HuH-7.5 (cell line): ENCODE results near the gene NGEF.

ENCODE experiments used
- DNase-seq: peaks from one replicate; pipeline ENCODE4 v3.0.0; 2011; ENCODE audit warnings: low spot score

NGEF gene

DNA sequence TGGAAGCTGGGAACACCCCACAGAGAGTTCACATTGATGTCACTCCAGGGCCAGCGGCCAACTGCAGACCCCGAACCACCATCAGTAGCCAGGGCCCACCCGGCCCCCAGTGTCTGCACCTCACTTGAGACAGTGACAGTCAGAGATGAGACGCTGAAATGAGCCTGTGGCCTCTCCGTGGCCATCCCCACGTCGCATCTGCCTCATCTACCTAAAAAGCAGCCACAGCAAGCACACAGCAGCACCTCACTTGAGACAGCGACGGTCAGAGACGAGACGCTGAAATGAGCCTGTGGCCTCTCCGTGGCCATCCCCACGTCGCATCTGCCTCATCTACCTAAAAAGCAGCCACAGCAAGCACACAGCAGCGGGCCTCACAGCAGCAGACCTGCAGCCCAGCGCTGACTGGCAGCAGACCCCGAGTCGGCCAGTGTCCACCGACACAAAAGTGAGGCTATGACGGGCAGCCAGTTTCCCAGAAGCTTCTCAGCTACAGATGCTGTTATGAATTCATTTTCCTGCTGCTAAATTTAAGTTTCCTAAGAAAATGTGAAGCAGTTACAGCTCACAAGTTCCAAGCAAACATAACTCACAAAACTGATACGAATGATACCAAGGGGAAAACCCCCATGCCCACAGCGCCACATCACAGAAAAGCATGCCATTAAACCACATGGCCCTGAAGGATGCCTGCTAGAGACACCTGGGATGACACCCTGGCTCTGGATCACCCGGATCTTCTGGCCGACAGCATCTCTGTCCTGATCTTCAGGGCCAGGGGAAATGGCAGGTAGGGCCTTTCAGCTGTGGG lies 115.3 kb downstream of the NGEF start:
- DNase-seq: no peak

DNA sequence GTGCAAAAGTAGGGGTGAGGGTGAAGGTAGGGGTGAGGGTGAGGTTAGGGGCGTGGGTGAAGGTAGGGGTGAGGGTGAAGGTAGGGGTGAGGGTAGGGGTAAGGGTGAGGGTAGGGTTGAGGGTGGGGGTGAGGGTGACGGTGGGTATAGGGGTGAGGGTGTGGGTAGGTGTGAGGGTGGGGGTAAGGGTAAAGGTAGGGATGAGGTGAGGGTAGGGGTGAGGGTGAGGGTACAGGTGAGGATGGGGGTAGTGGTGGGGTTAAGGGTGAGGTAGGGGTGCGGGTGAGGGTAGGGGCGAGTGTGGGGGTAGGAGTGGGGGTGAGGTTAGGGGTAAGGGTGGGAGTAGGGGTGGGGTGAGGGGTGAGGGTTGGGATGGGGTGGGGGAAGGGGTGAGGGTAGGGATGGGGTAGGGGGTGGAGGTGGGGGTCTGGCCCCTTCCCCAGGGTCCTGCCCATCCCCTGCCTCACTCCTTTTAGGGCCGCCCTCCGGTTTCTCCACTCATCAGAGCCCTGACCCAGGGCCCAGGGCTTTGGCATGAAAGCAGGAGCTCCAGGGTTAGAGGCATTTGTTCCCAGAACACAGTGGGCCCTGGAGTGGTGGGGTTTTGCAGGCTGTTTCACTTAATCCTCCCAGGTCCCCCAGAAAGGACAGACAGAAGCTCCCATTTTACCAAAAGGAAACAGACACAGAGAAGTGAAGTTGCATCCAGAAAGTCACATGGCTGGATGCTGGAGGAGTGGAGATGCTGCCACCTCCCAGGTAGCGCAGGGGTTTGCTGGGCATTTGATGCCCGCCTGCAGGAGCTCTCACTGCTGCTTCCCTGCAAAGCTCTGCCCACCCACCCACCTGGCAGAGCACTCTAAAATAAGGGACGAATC lies 116.1 kb downstream of the NGEF start:
- no peak for DNase-seq

DNA sequence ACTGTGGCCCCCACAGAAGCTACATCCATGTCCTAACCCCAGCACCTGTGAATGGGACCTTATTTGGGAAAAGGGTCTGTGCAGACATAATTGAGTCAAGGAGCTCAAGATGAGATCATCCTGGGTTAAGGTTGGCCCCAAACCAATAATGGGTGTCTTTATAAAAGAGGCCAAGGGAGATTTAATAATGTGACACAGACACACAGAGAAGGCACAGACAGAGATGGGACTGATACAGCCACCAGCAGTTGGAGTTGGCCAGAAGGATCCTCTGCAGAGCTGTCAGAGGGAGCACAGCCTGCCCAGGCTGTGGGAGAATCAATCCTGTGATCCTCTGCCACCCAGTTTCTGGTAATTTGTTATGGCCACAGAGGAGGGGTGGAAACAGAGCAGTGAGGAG lies 116.9 kb downstream of the NGEF start:
- DNase-seq: no peak

DNA sequence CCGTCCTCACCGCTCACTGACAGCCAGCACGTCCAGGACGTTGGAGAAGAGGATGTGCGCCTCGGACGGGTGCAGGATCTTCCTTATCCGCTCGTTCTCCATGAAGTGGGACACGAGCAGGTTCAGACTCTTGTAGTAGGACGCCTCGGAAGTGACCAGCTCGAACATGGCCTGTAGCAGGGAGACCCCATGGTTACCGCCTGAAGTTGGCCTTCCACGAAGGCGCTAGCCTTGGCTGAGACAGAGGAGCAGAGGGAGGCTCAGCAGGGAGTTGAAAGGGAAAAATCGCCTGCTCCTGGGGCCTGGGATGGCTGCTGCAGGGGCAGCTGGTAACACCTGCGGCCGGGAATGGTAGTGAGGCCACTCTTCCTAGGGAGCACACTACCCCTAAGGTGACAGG lies 118.3 kb downstream of the NGEF start:
- no peak for DNase-seq

DNA sequence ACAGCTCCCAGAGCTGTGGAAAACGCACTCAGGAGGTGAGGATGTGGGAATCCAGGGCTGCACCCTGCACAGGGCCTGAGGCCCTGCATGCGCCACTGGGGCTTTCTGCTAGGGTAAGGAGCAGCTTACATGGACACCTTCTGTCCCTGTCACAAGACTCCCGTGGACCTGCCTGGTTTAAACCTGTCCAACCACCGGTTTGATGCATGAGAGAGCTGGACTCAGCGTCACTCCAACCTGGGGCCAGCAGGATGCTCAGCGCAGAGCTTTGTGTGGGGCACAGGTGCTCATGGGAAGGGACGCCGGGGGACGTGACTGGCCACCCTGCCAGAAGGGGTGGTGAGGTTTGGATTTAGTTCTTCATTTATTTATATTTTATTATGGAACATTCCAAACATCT lies 118.8 kb downstream of the NGEF start:
- no peak for DNase-seq

DNA sequence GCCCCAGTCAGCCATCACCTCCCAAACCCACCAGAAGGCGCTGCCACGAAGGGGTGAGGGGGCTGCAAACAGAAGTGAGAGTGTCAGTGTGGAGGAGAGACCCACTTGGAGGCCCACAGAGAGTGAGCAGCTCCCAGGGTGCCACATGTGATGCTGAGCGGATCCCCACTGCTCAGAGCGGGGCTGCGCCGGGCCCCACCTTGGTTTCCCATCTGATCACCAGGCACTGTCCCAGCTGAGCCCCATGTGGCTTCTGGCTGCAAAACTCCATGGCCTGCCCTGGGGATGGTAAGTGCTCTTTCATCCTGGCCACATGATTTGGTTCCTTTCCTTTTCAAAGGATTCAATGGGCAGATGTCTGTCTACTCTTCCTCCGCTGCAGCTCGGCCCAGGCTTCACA lies 119.2 kb downstream of the NGEF start:
- DNase-seq: no peak

DNA sequence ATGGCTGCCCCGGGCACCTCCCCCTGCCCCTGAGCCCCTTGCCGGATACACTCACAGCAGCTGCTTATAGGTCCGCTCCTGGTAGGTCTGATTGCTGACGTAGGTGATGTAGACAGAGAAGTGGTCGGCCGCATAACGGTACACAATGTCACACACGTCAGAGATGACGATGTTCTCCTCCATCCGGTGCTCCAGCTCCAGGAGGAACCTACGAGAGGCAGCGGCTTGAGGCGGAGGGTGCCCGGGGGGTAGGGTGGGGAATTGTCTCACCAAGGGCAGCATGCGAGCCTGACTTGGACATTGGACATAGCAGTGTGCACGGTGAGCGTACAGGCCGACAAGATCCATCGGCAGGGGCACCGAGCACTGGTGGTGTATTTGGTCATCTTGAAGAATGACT lies 120.2 kb downstream of the NGEF start:
- no peak for DNase-seq

DNA sequence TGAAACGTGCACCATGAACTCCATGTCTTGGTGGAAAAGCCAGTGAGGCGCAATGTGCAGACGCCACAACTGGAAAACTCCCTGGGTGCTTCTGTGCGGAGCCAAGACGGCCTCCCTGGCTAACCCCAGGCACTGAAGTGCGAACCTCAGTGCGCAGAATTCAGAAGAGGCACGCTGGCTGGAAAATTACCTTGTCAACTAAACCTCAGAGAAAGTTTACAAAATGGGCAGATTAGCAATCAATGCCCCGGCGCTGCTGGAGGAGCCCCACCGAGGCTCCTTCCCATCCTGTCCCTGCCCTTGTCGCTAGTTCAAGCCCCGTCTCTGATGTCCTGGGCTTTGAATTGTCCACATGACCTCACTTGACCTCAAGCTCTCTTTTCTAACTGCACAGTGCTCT lies 120.8 kb downstream of the NGEF start:
- no peak for DNase-seq

DNA sequence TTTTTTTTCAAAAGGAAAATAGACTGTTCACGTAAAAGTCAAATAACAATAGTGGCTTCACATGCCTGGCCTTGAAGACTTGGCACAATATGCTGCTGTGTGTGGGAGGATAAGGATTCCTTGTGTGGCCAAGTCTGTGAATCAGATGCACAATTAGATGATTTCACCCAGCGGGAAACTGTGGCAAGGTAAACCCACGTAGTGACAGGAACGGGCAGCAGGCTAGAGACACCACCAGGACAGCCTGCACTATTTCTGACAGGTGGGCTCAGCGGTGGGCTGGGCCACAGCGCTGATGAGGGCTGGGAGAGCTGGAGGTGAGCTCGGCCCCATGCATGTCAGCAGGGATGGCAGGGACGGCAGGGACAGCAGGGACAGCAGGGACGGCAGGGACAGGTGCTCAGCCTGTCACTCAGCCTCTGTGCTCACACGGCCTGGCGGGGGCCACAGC lies 121.4 kb downstream of the NGEF start:
- no peak for DNase-seq

DNA sequence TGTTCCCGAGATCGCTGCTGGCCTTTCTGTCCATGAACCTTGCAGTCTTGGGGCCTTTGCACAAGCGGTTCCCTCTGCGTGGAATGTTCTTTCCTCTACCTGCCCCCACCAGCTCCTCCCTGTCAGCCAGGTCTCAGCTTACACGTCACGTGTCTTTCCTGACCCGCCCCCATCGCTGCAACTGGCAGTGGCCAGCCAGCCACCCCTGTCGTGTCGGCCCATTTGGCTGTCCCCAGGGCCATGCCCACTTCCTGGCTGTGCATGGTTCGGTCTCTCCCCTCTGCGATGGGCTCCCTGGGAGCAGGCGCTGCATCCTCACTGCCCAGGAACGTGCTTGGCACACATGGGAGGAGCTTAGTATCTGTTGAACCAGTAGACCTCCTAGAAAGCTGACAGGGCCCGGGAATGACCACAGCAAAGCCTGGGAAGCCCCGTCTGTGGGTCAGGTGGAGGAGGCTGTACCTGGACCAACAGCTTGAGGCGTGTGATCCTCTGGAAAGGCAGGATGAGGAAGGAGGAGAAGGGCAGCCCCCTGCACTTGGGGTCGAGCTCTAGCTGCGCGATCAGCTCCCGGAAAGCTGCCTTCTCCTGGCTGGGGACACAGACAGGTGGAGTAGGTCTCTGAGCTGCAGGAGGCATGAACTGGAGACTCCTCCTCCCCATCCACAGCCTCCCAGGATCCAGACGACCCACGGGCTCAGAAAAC lies 122.0 kb downstream of the NGEF start:
- no peak for DNase-seq

DNA sequence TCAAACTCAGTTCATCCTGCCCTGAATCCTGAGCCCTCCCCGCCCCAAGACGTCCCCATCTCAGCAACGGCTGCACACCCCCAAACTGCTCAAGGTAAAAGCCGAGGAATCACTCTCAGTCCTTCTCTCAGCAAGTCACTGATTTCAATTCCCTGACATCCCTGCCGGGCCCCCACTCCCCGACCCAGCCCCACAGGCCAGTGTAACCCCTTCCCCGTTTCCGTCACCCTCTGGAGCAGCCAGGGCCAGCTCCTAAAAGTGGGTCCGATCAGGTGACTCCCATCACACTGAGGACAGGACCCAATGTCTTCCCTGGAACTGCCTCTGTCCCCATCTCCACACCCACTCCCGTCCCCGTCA lies 122.5 kb downstream of the NGEF start:
- DNase-seq: no peak

DNA sequence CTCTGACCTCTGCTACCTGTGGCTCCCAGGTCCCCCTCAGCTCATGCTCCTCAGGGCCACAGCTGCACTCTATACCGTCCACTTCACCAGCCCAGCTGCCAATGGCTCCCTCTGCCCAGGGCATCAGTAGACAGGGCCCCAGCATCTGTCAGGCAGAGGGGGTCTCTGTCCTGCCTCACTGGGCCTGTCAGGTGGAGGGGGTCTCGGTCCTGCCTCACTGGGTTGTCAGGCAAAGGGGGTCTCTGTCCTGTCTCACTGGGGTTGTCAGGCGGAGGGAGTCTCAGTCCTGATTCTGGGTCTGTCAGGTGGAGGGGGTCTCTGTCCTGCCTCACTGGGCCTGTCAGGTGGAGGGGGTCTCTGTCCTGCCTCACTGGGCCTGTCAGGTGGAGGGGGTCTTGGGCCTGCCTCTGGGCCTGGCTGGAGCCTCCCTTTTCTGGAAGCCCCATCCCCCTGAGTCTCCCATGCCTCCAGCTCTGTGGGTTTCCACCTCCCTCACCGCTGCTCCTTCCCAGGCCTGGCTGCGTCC lies 123.1 kb downstream of the NGEF start:
- no peak for DNase-seq

DNA sequence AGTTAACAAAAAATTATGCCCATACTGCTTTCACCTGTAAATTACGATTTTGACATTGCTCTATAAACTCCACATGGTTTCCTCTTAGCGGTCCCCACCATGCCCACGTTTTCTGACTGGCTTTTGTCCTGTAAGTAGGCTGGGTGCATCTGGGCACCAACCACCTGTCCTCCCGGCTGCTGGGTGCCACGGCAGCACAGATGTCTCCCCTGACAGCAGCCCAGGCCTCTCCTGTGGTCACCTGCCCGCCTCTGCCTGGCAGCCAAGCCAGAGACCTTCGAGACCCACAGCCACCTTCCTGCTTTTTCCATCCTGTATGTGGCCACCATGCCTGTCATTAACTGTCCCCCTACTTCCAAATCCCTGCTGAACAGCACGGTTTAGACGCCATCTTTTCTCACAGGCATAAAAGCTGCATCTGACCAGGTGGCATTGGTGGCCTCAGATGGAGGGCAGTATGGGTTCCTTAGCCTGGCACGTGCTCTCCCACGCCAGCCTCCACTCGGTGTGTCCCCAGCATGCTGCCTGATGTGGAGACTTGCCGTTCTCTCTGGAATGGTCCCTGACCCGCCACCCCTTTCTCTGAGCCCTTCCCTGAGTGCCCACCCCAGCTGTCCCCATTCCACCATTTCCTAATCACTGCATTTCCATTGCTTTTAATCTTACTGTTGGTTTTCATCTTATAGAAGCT lies 124.1 kb downstream of the NGEF start:
- DNase-seq: no peak

DNA sequence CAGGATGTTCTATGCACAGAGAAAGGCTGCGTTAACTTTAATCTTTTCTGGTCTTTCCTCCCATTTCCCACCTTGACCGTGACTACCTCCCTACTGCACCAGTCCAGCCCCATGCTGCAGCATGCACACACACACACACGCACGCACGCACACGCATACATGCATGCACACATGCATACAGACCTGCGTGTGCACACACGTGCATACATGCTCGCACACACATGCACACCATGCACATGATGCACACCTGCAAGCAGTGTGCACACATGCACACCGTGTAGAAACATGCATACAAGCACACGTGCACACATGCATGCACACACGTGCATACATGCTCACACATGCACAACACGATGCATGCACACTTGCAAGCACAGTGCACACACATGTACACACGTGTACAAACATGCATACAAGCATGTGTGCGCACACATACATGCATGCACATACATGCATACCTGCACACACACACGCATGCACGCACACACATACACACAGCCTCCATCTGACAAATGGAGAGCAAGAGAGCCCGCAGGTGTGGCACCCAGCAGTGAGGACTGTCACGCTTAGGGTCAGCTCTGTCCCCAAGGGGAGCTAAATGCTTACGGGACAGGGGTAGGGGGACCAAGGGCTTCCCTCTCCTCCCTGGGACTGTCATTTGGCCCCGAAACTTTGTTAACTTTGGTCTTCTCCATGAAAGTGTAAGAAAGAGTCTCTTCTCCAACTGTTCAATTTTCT lies 124.8 kb downstream of the NGEF start:
- no peak for DNase-seq

DNA sequence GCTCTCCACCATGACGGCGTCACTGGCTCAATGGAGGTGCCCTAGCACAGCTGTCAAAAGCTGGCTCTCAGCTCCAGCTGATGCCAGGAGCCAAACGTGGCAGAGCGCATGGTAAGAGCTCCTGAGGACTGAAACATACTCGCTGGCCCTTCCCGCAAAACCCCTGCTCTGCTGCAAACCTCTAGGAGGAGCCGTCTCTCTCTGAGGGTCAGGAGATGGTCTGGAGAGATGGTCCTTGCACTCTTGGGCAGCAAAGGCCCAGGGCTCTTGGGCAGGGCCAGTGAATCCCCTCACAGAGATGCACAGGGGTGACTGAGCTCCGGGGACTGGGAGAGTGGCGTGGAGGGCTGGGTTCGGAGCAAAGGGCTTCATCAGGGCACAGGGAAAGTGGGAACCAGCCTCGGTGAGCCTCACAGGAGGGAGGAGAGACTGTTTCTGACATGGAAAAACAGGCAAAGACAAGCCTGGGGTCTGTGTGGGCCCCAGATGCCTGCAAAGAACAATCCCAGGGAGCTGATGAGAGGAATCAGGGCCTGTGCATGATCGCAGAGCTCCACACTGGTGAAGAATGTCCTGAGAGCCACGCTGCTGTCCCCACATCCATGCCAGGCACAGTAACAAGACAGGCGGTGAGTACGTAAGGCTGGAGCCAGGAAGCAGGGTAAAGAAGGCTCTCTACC lies 125.7 kb downstream of the NGEF start:
- no peak for DNase-seq

DNA sequence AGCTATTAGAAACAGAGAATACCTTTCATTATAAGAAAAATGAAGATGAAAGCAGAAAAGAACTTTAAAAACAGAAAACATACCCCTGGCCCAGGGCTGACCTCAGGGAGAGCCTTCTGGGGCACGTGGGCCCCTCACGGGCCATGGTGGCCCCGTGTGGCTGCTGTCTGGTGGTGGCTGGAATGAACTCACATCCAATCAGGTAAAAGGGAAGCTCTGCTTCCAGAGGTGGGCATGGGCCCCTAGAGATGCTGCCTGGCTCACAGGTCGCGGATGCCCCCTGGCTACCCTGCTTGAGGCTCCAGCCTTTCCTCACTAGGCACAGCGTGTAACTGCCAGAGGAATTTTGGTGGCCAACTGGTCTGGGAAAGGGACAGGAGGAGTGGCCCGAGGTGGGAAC lies 126.4 kb downstream of the NGEF start:
- DNase-seq: no peak

DNA sequence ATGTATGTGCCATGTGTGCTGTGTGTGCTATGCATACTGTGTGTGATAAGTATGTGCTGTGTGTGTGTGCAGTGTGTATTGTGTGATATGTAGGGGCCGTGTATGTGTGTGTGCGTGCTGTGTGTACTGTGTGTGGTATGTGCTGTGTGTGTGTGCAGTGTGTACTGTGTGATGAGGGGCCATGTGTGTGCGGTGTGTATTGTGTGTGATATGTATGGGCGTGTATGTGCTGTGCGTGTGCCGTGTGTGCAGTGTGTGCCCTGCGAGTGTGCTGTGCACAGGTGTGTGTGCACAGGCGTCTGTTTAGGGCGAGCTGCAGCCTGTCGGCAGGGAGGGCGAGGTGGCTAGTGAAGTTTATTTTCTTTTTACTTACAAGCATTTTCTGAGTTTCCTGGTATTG lies 126.9 kb downstream of the NGEF start:
- DNase-seq: no peak

DNA sequence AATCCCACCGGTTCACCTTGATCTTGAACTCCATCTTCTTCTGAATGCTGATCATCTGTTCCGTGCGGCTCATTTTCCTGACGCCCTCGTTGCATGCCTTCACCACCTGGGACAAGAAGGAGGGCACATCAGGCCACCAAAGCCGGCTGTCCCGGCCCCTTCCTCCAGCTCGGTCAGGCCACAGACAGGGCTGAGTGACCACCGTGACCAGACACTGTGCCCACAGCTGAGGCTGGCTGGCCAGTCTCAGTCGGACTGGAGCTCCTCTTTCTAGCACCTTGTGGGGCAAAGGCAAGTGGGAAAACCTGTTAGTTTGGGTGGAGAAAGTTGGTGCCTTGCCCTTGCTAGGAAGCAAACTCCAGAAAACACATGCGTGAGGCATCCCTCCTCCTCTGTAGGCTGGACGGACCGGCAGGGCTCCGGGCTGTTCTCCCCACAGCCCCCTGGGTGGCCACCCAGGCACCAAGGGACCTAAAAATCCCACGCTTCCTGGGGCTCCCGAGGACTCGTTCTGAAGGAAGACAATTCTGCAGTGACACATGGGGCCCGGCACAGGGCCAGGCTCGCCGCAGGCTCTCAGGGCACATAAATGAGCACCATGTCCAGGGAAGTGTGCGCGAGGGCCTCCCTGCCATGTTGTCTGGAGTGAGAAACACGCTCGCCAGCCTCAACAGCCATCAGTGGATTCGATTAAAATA lies 127.6 kb downstream of the NGEF start:
- no peak for DNase-seq

DNA sequence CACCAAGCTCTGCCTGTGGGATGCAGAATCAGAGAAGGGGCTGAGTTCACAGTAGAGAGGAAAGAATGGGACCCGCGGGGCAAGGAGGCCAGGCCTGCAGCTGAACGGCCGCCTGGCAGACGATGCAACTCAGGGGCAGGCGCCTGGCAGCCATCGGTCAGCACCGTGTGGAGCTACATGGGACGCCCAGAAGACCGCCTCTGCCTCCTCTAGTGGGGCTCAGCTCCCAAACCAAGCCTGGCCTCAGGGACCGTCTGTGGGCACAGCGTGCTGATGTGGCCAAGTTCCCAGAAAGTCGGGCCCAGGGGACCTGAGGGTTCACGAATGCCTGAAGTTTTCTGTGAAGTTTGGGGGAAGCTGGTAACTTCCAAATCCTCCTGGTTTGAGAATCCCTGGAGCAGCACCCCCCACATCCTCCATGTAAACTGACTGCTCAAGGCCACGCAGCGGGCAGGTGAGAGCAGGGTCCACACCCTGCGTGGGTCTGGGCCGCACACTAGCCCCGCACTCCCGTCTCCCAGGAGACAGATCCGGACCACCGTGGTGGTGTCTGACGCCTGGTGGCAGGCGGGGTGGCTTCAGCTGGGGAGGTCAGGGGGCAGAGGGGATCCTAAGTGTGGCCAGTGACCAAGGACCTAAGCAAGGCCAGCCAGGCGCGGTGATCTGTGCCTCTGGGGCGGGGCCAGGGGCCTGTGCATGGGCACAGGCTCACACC lies 128.3 kb downstream of the NGEF start:
- no peak for DNase-seq
